Hepatocyte (in vitro differentiated cells): ENCODE measurements around the gene ANO9. TPM values are rescaled to one million over a fixed set of nuclear protein-coding genes. Genes with fewer than 3 reads are reported as not detected.

Experiments used
- DNase-seq: peaks from one replicate; pipeline ENCODE4 v3.0.0-alpha.2; 2016; ENCODE audit warnings: low spot score
- H2AFZ ChIP-seq: fragments of 200-600 bp; sonication (generic); 2 replicates; pipeline ENCODE4 v1.6.0; 2016; ENCODE audit warnings: antibody characterized with exemption, mild to moderate bottlenecking
- H3K27ac ChIP-seq: fragments of 200-600 bp; sonication (generic); 2 replicates; pipeline ENCODE4 v1.5.1; 2016; ENCODE audit warnings: mild to moderate bottlenecking
- H3K27me3 ChIP-seq: fragments of 200-600 bp; sonication (generic); 2 replicates; pipeline ENCODE4 v1.6.1; 2016
- H3K36me3 ChIP-seq: fragments of 200-600 bp; sonication (generic); replicated peaks from 2 replicates; pipeline ENCODE4 v1.5.1; 2016; ENCODE audit warnings: low read depth; ENCODE audit not compliant: insufficient read depth
- H3K4me1 ChIP-seq: fragments of 200-600 bp; sonication (generic); 2 replicates; pipeline ENCODE4 v1.5.1; 2016; ENCODE audit warnings: mild to moderate bottlenecking, moderate library complexity; ENCODE audit not compliant: insufficient read depth
- H3K4me2 ChIP-seq: fragments of 200-600 bp; sonication (generic); 2 replicates; pipeline ENCODE4 v1.6.0; 2016
- H3K4me3 ChIP-seq: fragments of 200-600 bp; sonication (generic); 2 replicates; pipeline ENCODE4 v1.5.1; 2016; ENCODE audit warnings: mild to moderate bottlenecking
- H3K79me2 ChIP-seq: fragments of 200-600 bp; sonication (generic); 2 replicates; pipeline ENCODE4 v1.6.0; 2017; ENCODE audit warnings: mild to moderate bottlenecking
- H3K9me2 ChIP-seq: fragments of 200-600 bp; sonication (generic); replicated peaks from 2 replicates; pipeline ENCODE4 v1.6.0; 2017; ENCODE audit warnings: mild to moderate bottlenecking; ENCODE audit not compliant: insufficient read depth
- H3K9me3 ChIP-seq: fragments of 200-600 bp; sonication (generic); 2 replicates; pipeline ENCODE4 v1.5.1; 2016; ENCODE audit warnings: low read depth, mild to moderate bottlenecking
- H4K20me1 ChIP-seq: fragments of 200-600 bp; sonication (generic); 2 replicates; pipeline ENCODE4 v1.6.0; 2016; ENCODE audit warnings: mild to moderate bottlenecking; ENCODE audit not compliant: insufficient read depth, poor library complexity, severe bottlenecking
- CTCF ChIP-seq: fragments of 200-600 bp; sonication (generic); IDR thresholded peaks from 2 replicates; pipeline ENCODE4 v1.5.1; 2016; ENCODE audit warnings: antibody characterized with exemption, mild to moderate bottlenecking; ENCODE audit not compliant: poor library complexity
- EZH2 ChIP-seq: fragments of 200-600 bp; sonication (generic); IDR thresholded peaks from 2 replicates; pipeline ENCODE4 v1.6.1; 2016; ENCODE audit warnings: antibody characterized with exemption, mild to moderate bottlenecking, borderline replicate concordance
- EZH2phosphoT487 ChIP-seq: fragments of 200-600 bp; sonication (generic); IDR thresholded peaks from one replicate; pipeline ENCODE4 v1.6.1; 2018; ENCODE audit warnings: antibody characterized with exemption, mild to moderate bottlenecking, low read depth, moderate library complexity; ENCODE audit not compliant: unreplicated experiment, severe bottlenecking
- WGBS: methylation state at CpG from one replicate; pipeline ENCODE4 v1.1.6; 2016; ENCODE audit warnings: low lambda C conversion rate; ENCODE audit errors: missing lambda C conversion rate; 5-methylcytosine and 5-hydroxymethylcytosine counted together
- polyA plus RNA-seq: library from polyadenylated mRNA; unstranded; fragments of >200 nt; fragmentation: Nextera tagmentation; extraction: Ambion mirVana; gene quantifications from 2 replicates; pipeline ENCODE4 v1.2.1, GENCODE V29; 2016
- total RNA-seq: library from RNA; depleted of rRNA; stranded (reverse); fragments of >200 nt; gene quantifications from 2 replicates; pipeline ENCODE4 v1.2.3, GENCODE V29; 2014

The ANO9 gene
- total and polyA plus RNA-seq, 2 experiments from 2014 or later = 21.2 to 35.7 TPM

- Histone ChIP-seq H3K9me2 (no peaks in the 10 kb centered on the region), H3K27ac (no peak overlapping the region), H3K9me3 (no peaks in the 10 kb centered on the region), H3K27me3 (no peaks in the 10 kb centered on the region), H3K4me1 (peaks cover 5% of the 10 kb centered on the region), H3K79me2 (peaks cover 5% of the 10 kb centered on the region), H3K36me3 (no peaks in the 10 kb centered on the region), H3K4me2 (no peak overlapping the region), H4K20me1 (peaks cover 8% of the 10 kb centered on the region), H3K4me3 (no peak overlapping the region), H2AFZ (no peak overlapping the region)
- WGBS = 97% methylated on average over 23 of the region's 23 CpGs
- no peak for TF ChIP-seq EZH2
- TF ChIP-seq EZH2phosphoT487 = no peak
- no peak for TF ChIP-seq CTCF
- no peak for DNase-seq
Observed at GRCh38 chr11:373716-374551, 67.9 kb downstream of the ANO9 start.

GRCh38 chr11:372809-373715 lies 68.7 kb downstream of the ANO9 start:
- no peaks in the 10 kb centered on the region for H3K36me3 ChIP-seq
- 95% methylated on average over 29 of the region's 41 CpGs for WGBS
- H3K4me1 ChIP-seq = peaks cover 10% of the 10 kb centered on the region
- H3K27me3 ChIP-seq = no peaks in the 10 kb centered on the region
- DNase-seq = no peak
- H3K4me2 ChIP-seq = no peak overlapping the region
- no peak overlapping the region for H3K4me3 ChIP-seq
- peaks cover 8% of the 10 kb centered on the region for H4K20me1 ChIP-seq
- TF ChIP-seq EZH2 (no peak), EZH2phosphoT487 (no peak), CTCF (no peak)
- no peak overlapping the region for H2AFZ ChIP-seq
- H3K9me2 ChIP-seq = no peaks in the 10 kb centered on the region
- H3K9me3 ChIP-seq = no peaks in the 10 kb centered on the region
- peaks cover 5% of the 10 kb centered on the region for H3K79me2 ChIP-seq
- H3K27ac ChIP-seq = no peak overlapping the region

- H3K9me3 ChIP-seq = no peaks in the 10 kb centered on the region
- H3K9me2 ChIP-seq = no peaks in the 10 kb centered on the region
- WGBS = 93% methylated on average over 19 of the region's 19 CpGs
- H3K36me3 ChIP-seq = no peaks in the 10 kb centered on the region
- H3K79me2 ChIP-seq = peaks cover 5% of the 10 kb centered on the region
- peaks cover 8% of the 10 kb centered on the region for H4K20me1 ChIP-seq
- TF ChIP-seq EZH2 = no peak
- H3K4me1 ChIP-seq = peaks cover 10% of the 10 kb centered on the region
- no peak overlapping the region for H3K27ac ChIP-seq
- no peak for DNase-seq
- H2AFZ ChIP-seq = no peak overlapping the region
- H3K4me3 ChIP-seq = no peak overlapping the region
- H3K4me2 ChIP-seq = no peak overlapping the region
- no peaks in the 10 kb centered on the region for H3K27me3 ChIP-seq
Observed at GRCh38 chr11:371716-372590, 69.9 kb downstream of the ANO9 start.
